Duodenal mucosa (tissue), 2 donors: ENCODE data around the gene FBLN7.

Experiments
- H3K27ac ChIP-seq: one replicate; pipeline ENCODE4 v1.7.0; 2013; ENCODE audit warnings: low read depth, low read length
- H3K27me3 ChIP-seq, 2 donors: one replicate each; pipeline ENCODE4 v1.7.0; 2013; ENCODE audit warnings: low read length in 2 of 2, control low read depth in 1 of 2; ENCODE audit not compliant: insufficient read depth in 2 of 2, control insufficient read depth in 1 of 2
- H3K36me3 ChIP-seq, 2 donors: one replicate each; pipeline ENCODE4 v1.7.0; 2013; ENCODE audit warnings: low read length in 2 of 2, control low read depth in 1 of 2; ENCODE audit not compliant: insufficient read depth in 2 of 2, control insufficient read depth in 1 of 2
- H3K4me1 ChIP-seq, 2 donors: one replicate each; pipeline ENCODE4 v1.7.0; 2013; ENCODE audit warnings: low read length in 2 of 2, control low read depth in 1 of 2; ENCODE audit not compliant: insufficient read depth in 2 of 2, control insufficient read depth in 1 of 2
- H3K4me3 ChIP-seq, 2 donors: one replicate each; pipeline ENCODE4 v1.7.0; 2013; ENCODE audit warnings: low read length in 2 of 2, low read depth in 1 of 2
- H3K9ac ChIP-seq, 2 donors: one replicate each; pipeline ENCODE4 v1.7.0; 2013; ENCODE audit warnings: low read length in 2 of 2, low read depth in 1 of 2
- H3K9me3 ChIP-seq, 2 donors: one replicate each; pipeline ENCODE4 v1.7.0; 2013; ENCODE audit warnings: low read length in 2 of 2, control low read depth in 1 of 2; ENCODE audit not compliant: control insufficient read depth in 1 of 2

The FBLN7 gene, protein sequence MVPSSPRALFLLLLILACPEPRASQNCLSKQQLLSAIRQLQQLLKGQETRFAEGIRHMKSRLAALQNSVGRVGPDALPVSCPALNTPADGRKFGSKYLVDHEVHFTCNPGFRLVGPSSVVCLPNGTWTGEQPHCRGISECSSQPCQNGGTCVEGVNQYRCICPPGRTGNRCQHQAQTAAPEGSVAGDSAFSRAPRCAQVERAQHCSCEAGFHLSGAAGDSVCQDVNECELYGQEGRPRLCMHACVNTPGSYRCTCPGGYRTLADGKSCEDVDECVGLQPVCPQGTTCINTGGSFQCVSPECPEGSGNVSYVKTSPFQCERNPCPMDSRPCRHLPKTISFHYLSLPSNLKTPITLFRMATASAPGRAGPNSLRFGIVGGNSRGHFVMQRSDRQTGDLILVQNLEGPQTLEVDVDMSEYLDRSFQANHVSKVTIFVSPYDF

DNA sequence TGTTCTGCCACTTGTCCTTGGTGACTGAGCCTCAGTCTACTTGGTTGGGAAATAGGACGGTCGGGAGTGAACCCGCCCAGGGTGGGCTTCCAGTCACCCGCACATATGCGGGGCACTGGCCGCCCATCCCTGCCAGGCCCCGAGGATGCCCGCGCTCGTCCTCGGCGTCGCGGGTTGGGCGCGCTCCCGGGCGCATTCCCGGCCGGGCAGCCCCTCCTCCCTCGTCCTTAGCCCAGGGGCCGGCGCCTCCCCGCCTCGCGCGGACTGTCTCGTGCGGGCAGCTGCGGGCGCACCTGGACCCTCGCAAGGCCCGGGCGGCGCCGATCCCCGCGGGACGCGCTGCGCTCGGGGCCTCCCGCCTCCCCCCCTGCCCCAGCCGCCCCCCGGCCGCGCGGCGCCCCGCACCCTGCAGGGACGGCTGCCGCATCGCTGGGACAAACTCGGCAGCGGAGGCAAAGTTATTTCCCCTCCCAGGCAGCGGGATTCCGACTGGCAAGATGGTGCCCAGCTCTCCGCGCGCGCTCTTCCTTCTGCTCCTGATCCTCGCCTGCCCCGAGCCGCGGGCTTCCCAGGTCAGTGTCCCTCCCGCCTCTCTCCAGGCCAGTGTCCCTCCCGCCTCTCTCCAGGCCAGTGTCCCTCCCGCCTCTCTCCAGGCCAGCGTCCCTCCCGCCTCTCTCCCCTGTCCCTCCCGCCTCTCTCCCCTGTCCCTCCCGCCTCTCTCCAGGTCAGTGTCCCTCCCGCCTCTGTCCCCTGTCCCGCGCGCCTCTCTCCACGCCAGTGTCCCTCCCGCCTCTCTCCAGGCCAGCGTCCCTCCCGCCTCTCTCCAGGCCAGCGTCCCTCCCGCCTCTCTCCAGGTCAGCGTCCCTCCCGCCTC is at the start of gene FBLN7:
FBLN7 (plus strand) TSS at position 227 of the 874 bp plus-strand sequence; CDS start at position 498, 271 bp downstream.
- Histone ChIP-seq H3K27ac (no peak within 1 kb of the TSS), H3K4me3 (peak within 1 kb of the TSS; percentile 59 to 77), H3K36me3 (no peaks in the 10 kb centered on the region), H3K27me3 (peaks cover 3 to 5% of the 10 kb centered on the region in 2 donors), H3K9ac (peak within 1 kb of the TSS in 1 of 2 donors; percentile 1), H3K4me1 (peaks cover 9% of the 10 kb centered on the region in 2 donors), H3K9me3 (no peaks in the 10 kb centered on the region)

DNA sequence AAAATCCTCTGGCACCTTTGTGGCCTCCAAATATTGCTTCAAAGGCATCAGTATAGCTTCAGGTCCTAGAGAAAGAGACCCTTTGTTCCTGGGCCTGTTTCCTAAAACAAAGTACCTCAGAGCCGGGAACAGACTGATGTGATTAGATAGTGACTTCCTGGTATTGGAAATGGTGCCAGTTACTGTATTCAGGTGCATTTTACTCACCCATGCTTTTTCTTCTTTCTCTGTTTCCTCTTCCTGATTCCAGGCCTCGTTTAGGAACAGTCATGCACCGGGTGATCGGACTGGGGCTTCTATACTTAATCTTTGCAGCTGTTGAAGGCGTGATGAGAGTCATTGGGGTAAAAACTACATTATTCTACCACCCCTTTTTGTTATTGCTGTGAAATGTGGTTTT is 48.8 kb upstream of the FBLN7 start:
- H3K27me3 ChIP-seq, result no peaks in the 10 kb centered on the region
- H3K4me3 ChIP-seq, result no peak overlapping the region
- H3K27ac ChIP-seq, result no peak overlapping the region
- no peak overlapping the region for H3K9ac ChIP-seq
- H3K9me3 ChIP-seq, result no peaks in the 10 kb centered on the region
- H3K4me1 ChIP-seq, result no peaks in the 10 kb centered on the region
- H3K36me3 ChIP-seq, result peaks cover 48 to 69% of the 10 kb centered on the region in 2 donors

DNA sequence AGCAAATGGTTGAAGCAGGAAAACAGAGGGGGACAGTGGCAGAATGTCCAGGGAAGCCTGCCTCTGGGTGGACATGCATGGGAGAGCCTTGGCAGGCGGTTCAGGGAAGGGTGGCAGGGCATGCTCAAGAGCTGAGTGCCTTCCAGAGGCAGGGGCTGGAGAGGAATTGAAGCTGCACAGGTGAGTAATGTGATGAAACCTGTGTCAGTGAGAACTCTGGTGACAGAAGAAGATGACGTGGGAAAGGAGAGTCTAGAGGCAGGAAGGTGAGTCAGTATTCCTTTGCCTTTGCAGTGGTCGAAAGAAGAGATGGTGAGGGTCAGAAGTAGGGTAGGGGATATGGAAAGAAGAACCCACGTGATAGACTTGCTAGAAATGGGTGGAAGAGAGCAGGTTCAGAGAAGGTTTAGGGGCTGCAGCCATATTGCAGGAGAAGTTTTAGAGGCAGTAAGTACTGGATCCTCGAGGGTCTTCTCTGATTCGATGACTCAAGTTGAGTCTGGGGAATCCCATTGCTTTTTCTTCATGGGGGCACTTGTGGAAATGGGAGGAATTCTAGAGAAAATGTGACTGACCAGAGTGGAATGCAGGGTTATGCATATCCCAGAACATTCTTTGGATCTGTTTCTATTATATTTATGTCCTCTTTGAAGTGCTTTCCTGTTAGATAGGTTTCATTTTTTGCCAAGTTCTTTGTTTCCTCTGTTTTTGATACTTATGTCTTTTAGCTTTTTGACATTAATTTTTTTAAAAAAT is 45.7 kb upstream of the FBLN7 start:
- H3K27me3 ChIP-seq, result no peaks in the 10 kb centered on the region
- peaks cover 25 to 49% of the 10 kb centered on the region in 2 donors for H3K36me3 ChIP-seq
- no peaks in the 10 kb centered on the region for H3K9me3 ChIP-seq
- no peak overlapping the region for H3K4me3 ChIP-seq
- no peak overlapping the region for H3K9ac ChIP-seq
- H3K4me1 ChIP-seq, result no peaks in the 10 kb centered on the region
- H3K27ac ChIP-seq, result no peak overlapping the region

DNA sequence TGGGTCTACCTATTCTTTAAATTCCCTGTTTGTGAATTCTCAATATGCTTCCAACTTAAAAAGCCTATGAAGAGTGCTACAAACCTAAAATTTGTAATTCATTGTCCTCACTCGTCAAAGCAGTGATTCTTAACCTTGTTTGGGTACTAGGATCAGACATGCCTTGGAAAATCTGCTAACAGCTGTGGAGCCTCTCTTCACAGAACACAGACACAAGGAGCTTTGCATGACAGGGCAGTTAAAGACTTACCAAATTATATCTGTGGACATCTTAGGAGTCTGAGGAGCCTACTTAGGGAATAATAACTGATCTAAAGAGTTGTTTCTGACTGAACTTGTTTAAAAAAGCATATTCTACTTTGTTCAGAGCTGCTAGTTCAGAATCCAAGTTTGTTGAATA is 45.0 kb upstream of the FBLN7 start:
- H3K27me3 ChIP-seq, result no peaks in the 10 kb centered on the region
- H3K9ac ChIP-seq, result no peak overlapping the region
- no peak overlapping the region for H3K4me3 ChIP-seq
- H3K9me3 ChIP-seq, result no peaks in the 10 kb centered on the region
- no peak overlapping the region for H3K27ac ChIP-seq
- peaks cover 18 to 42% of the 10 kb centered on the region in 2 donors for H3K36me3 ChIP-seq
- H3K4me1 ChIP-seq, result no peaks in the 10 kb centered on the region

DNA sequence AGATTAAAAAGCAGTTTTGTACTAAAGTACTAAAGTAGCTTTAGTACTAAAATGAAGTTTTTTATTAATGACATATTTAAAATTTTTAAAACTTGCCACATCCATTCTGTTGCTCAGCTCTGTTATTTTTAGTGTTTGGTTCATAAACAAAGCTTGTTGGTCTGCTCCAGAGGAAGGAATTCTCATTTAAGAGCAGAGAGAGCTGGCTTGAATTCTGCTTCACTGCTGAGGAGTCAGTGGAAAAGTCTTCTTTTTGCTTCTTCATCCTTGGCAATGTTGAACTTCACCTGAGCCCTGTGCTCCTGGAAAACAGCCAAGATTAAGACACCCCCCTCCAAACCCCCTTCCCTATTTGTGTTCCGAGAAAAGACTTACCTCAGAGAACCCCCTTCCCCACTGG is 42.5 kb upstream of the FBLN7 start:
- Histone ChIP-seq H3K9me3 (no peaks in the 10 kb centered on the region), H3K27ac (no peak overlapping the region), H3K27me3 (no peaks in the 10 kb centered on the region), H3K4me3 (no peak overlapping the region), H3K9ac (no peak overlapping the region), H3K4me1 (no peaks in the 10 kb centered on the region), H3K36me3 (peaks cover 23 to 35% of the 10 kb centered on the region in 2 donors)

DNA sequence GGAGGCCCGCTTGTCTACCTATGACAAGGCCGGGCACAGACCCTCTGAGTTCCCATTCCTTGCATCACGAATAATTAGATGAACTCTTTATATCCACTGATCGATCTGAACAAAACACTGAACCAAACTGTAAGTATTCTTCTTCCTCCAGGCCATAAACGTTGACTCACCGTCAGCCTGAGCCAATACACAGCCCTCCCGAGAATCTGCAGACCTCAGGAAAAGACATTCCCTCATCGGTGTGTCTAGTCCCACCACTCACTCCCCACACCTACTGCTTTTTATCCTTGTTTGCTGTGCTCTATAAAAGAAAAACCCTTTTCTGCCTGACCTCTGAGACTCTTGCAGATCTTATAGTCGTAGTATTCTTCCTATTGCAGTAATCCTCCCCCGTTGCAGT is 42.1 kb upstream of the FBLN7 start:
- no peaks in the 10 kb centered on the region for H3K9me3 ChIP-seq
- H3K9ac ChIP-seq, result no peak overlapping the region
- H3K36me3 ChIP-seq, result peaks cover 23 to 35% of the 10 kb centered on the region in 2 donors
- no peaks in the 10 kb centered on the region for H3K27me3 ChIP-seq
- H3K27ac ChIP-seq, result no peak overlapping the region
- no peak overlapping the region for H3K4me3 ChIP-seq
- no peaks in the 10 kb centered on the region for H3K4me1 ChIP-seq

DNA sequence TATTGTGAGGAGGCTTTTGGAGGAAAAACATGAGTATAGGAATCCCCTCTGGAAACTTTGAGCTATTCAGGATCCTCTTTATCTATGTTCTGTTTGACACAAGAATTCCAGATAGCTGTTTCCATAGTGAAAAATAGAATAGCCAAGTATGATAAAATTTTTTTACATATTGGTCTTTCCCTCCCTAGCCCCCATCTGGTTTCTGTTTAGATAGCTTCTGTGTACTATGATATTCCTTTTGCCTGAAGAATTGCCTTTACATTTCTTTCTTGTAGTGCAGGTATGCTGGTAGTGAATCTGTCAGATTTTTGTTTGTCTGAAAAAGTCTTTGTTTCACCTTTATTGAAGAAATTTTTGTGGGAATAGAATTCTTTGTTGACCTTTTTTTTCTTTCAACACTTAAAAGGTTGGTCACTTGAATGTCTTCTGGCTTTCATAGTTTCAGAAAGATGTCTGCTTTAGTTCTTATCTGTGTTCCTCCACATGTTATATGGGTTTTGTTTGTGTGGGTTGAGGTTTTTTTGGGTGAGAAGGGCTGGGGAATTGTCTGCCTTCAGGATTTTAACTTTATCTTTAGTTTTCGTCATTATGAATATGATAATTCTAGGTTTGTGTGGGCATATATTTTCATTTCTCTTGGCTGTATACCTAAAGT is 29.9 kb upstream of the FBLN7 start:
- H3K4me1 ChIP-seq, result no peaks in the 10 kb centered on the region
- no peak overlapping the region for H3K9ac ChIP-seq
- H3K27me3 ChIP-seq, result no peaks in the 10 kb centered on the region
- H3K27ac ChIP-seq, result no peak overlapping the region
- H3K4me3 ChIP-seq, result no peak overlapping the region
- H3K9me3 ChIP-seq, result peaks cover 0 to 12% of the 10 kb centered on the region in 2 donors
- H3K36me3 ChIP-seq, result peaks cover 35 to 87% of the 10 kb centered on the region in 2 donors

DNA sequence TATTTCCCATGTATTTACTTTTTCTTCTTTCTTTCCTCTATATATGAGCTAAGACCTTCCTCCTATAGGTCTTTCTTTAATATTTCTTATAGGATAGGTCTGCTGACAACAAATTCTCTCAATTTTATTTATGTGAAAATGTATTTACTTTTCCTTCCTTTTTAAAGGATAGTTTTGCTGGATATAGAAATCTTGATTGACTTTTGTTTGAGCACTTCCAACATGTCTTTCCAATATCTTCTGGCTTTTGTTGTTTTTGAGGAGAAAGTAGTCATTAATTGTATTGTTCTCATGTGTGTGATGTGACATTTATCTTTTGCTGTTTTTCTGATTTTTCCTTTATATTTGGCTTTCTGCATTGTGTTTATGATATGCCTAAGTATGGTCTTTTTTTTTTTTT is 28.9 kb upstream of the FBLN7 start:
- H3K36me3 ChIP-seq, result peaks cover 34 to 80% of the 10 kb centered on the region in 2 donors

DNA sequence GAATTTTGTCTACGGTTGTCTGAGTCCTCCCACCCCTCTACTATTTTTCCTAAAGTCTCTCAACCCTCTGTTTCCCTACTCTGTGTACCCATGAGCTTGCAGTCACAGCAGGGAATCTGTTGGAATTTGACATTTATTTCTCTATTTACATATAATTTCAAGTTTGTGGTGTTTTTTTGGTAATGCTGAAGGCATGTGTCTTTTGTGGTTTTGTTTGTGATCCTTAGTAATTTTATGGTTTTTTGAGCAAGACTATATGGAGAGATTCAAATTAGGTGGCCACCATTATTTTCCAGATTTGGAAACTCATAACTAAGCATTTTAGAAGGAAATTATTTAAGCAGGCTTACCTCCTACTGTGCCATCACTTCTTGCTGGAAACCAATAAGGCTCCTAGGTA is 27.2 kb upstream of the FBLN7 start:
- Histone ChIP-seq H3K36me3 (peaks cover 30 to 65% of the 10 kb centered on the region in 2 donors), H3K27ac (no peak overlapping the region), H3K9me3 (peaks cover 0 to 12% of the 10 kb centered on the region in 2 donors), H3K4me1 (no peaks in the 10 kb centered on the region), H3K27me3 (no peaks in the 10 kb centered on the region), H3K9ac (no peak overlapping the region), H3K4me3 (no peak overlapping the region)

More for the DNA sequence above, 28.9 kb upstream of the FBLN7 start:
- no peaks in the 10 kb centered on the region for H3K27me3 ChIP-seq
- H3K27ac ChIP-seq, result no peak overlapping the region
- no peak overlapping the region for H3K9ac ChIP-seq
- H3K9me3 ChIP-seq, result peaks cover 0 to 12% of the 10 kb centered on the region in 2 donors
- H3K4me3 ChIP-seq, result no peak overlapping the region
- no peaks in the 10 kb centered on the region for H3K4me1 ChIP-seq
